ENCODE measurements around the gene EXOC4.
A peak's percentile ranks its signal among the peaks of the same experiment; 100 is the strongest.
"Not testable (repeated sequence)": the region's sequence is repeated elsewhere in the genome, so short reads cannot be mapped to it uniquely, and the experiment has no call there.

EXOC4 gene

DNA sequence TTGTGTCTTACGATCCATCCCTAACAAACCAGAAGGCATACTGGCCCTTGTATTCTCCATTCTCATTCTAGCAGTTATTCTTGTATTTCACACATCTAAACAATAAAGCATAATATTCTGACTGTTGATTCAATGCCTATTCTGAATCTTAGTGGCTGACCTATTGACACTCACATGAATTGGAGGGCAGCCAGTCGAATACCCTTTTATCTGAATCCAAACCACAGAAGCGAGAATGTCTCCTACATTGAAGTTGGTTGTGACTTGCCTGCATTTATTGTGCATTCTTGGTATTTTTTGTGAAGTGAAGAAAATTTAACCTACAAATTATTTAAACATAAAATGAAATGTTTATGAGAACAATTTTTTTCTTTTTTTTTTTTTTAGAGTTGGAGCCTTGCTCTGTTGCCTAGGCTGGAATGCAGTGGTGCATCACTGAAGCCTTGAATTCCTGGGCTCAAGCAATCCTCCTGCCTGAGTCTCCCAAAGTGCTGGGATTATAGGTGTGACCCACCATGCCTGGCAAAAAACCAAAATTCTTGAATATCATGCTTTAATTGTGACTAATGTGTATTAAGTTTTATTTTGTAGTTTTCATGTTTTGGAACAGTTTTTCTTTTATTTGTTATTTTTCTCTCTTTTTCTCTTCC is 22.7 kb downstream of the EXOC4 start:
- DNase-seq: no peak

DNA sequence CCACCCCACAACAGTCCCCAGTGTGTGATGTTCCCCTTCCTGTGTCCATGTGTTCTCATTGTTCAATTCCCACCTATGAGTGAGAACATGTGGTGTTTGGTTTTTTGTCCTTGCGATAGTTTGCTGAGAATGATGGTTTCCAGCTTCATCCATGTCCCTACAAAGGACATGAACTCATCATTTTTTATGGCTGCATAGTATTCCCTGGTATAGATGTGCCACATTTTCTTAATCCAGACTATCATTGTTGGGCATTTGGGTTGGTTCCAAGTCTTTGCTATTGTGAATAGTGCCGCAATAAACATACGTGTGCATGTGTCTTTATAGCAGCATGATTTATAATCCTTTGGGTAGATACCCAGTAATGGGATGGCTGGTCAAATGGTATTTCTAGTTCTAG is 26.1 kb downstream of the EXOC4 start:
- DNase-seq: not testable (repeated sequence)

GRCh38 chr7:133282094-133282493 is 29.2 kb downstream of the EXOC4 start:
- no peak for DNase-seq

DNA sequence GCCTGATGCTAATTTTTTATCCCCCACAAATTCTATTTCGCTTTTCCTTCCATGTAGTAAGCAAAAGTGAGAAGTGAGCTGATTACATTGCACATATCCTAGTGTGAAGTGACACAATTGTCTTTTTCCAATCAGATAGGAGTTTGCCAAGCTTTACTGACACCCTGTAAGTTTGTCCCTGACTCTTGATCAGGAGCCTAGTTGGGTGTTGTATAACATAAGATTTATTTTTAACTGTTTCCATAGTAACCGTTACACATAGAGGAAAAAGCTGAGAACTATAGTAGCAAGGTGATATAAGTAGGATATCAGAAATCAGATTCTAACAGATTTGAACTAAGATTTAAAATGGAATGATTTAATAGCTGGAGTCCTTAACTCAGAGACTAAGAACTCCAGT is 31.2 kb downstream of the EXOC4 start:
- no peak for DNase-seq

DNA sequence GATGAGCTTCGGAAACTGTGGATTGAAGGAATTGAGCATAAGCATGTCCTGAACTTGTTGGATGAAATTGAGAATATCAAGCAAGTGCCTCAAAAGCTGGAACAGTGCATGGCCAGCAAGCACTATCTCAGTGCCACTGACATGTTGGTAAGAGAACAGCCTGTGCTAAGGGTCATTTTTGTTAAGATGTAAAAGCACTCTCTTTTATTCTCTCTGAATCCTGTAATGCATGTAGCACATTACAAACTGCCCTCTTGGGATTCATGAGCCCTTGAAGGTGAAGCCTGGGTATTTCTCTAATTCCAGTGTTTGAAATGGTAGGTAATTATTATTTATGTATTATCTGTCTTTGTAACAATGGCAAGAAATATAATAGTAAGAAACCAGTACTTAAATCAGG is 36.1 kb downstream of the EXOC4 start:
- no peak for DNase-seq

DNA sequence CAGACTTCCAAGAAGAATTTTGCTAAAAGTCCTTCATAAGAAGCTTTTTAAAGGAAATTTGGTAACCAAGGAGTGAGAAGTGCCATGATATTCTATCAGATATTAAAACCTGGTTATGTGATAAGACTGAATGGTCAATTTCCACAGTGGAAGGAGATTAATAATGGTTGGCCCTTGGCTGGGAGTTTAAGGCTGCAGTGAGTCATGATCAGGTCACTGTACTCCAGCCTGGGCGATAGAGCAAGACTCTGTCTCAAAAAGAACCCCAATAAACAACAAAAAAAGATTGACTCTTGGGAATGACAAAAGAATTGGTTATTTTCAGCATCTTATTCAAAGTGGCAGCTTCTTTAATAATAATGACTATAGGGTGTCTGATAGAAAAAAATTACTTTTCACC is 37.2 kb downstream of the EXOC4 start:
- DNase-seq: no peak

DNA sequence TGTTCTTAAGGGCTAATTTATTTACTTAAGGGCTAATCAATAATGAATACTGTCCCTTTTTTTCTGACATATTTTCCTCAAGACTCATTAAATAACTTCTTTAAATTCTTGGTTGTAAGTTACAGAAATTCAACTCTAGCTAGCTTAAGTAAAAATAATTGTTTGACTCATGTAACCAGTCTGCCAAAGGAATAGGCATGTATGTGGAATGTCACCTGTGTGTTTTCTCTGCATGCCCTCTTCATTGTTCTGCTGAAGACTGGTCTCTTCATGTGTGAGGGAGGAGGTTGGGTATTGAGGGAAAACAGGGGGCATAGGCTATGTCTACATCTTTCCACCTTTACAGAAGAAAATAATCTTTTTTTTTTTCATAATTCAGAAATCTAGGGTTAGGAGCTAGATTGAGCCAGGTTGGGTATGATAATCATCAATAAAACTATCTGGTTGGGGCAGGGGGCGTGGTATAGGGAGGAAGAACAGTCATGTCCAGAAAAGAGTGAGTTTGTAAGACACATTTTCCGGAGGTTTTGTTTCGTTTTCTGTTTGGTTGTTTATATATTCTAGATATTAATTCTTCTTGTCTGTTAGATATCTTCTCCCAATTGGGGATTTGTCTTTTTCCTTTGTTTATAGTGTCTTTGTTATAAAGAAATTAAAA is 37.9 kb downstream of the EXOC4 start:
- no peak for DNase-seq

GRCh38 chr7:133292631-133293030 is 39.8 kb downstream of the EXOC4 start:
- DNase-seq: no peak

- no peak for DNase-seq
These were observed 40.7 kb downstream of the EXOC4 start for GRCh38 chr7:133293384-133294160.

GRCh38 chr7:133294234-133294633 is 41.4 kb downstream of the EXOC4 start:
- no peak for DNase-seq

DNA sequence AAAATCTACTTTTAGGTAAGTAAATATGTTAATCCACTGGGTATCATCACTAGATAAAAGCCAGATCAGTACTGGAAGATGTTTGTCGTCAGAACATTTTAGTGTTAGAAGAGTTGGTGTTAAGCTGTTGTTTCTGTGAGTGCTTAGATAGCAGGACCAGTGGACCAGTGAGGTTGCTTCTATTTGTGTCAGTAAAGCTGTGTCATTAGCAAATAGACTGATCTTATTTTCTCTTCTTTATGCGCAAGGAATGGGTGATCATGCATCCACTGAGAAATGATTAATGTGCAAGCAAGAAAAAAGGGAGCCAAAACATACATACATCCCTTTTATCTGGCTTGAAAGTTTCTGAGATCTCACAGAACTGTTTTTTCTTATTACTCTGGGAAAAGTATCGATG is 42.6 kb downstream of the EXOC4 start:
- no peak for DNase-seq

GRCh38 chr7:133297093-133297492 is 44.2 kb downstream of the EXOC4 start:
- DNase-seq: no peak

DNA sequence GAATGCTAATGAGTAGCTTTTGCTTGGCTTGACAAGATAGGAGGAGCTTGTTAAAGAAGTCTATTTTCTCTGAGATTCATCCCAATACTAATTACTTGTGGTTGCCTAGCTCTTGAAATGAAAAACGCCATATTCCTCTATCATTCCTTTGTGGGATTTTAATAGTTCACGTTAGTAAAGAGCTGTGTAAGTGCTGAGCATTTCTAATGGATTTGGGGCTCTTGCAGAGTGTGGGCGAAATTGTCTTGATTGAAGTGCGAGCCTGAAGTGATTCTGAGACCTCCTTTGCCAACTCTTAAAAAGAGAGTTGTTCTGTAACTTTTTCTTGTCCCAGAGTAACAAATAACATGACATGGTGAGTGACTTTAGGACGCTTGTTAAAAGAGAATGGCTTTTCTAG is 45.2 kb downstream of the EXOC4 start:
- no peak for DNase-seq

GRCh38 chr7:133299676-133300075 is 46.8 kb downstream of the EXOC4 start:
- no peak for DNase-seq

DNA sequence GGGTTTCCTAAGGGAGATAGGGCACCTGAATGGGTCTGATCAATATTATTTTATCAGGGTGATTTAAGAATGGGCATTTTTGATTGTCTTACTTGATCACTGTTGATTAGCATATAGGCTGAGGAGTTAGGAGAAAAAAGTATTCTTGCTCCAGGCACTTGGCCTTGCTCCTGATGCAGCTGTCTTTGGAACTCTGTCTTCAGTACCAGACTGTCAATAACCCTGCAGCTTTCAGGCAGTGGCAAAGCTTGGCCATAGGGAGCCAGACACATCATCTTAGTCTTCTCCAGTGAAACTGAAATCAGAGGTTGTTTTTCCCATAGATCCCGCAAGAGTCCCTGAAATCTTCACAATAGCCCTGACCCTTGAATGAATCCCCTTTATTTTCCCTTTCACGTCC is 47.2 kb downstream of the EXOC4 start:
- DNase-seq: no peak

DNA sequence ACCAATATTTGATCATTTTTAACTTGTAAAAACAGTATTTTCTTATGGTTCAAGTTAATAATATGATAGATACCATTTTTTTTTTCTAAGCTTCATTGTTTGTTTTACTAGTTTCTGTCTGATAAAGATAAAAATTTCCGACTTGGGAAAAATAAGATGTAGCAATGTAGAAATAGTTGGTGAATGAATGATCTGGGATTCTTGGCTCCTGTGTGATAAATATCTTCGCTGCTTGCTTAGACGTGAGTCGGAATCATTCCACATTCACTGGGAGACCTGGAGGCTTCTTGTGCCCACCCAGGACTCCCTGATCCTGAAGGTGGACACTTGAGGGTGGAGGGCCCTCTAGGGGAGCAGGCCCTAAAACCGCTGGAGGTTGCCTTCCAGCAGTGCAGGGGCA is 47.9 kb downstream of the EXOC4 start:
- DNase-seq: no peak

- no peak for DNase-seq
These were observed 48.6 kb downstream of the EXOC4 start for GRCh38 chr7:133301444-133301843.

DNA sequence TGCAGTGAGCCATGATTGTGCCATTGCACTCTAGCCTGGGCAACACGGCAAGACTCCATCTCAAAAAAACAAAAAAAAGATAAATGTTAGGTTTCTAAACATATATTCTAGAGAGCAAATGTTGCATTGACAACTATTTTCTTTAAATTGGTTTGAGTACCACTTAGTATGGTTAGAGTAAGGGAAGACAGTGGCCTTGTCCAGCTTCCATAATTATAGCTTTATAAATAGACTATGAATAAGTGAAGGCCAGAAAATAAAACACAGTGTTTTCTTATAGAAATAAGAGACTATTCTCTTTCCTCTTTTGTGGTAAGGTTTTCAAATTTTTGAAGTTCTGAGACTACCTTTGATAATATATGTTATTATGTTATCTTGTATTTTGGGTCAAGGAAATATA is 50.5 kb downstream of the EXOC4 start:
- DNase-seq: no peak

DNA sequence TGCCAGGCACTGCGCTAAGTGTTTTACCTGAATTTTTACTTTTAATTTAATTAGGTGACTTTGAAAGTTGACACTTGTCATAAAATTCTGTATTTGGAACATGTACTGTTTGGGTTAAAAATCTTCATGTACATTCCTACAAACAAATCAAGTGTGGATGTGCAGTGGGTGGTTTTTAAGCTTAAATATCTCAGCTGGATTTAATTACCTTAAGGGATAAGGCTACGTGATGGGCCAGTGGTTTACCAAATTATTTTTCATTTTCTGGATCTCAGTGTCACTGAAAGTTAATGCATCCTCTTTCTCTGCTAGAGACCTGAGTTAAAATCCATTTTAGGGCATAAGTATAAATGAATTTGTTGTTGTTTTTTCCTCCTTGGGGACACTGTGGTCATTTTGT is 51.1 kb downstream of the EXOC4 start:
- DNase-seq: no peak

DNA sequence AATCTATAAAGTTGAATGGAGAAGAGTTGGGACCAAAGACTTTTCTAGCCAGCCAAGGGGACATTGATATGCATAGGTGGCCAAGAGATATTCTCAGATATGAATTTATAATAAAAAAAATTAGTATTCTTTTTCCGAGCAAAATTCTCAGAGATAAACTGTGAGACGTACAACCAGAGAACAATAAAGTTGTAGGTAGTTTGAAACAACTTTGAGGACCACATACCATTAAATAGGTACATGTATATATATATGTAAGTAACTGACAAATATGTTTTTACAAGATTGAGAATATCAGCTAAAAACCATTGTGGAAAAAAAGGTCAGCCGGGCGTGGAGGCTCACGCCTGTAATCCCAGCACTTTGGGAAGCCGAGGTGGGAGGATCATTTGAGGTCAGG is 56.5 kb downstream of the EXOC4 start:
- no peak for DNase-seq

GRCh38 chr7:133310232-133310862 is 57.5 kb downstream of the EXOC4 start:
- peak; percentile 60 to 88 for DNase-seq

GRCh38 chr7:133313575-133313974 is 60.7 kb downstream of the EXOC4 start:
- no peak for DNase-seq

GRCh38 chr7:133314084-133314483 is 61.2 kb downstream of the EXOC4 start:
- no peak for DNase-seq

Measured in SHP77 (cell line).